ENCODE data around the gene ANO6. TPM values are rescaled to one million over a fixed set of nuclear protein-coding genes. Genes with fewer than 3 reads are reported as not detected.

ANO6 gene
- polyA plus RNA-seq, 3 donors from 2014 or later, result 17.9 to 30.7 (median 27.7) TPM

DNA sequence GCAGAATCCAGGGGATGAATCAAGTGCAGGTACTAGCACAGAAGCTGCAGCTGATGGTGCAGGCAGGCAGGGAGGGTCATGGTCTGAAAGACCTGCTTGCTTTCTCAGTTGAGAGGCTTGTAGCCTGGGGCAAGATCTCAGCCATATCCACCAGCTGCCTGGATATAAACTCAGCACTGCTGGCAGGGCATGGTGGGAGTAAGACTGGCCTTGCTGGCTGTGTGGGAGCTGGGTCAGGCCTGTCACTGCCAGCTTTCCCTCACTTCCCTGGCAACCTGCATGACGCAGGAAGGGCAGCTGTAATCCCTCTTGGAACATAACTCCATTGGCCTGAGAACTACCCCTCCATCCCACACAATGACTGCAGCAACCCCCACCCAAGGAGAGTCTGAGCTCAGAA lies 230.1 kb downstream of the ANO6 start:
- Mint-ChIP-seq H3K4me1 (peaks cover 0 to 12% of the 10 kb centered on the region in 2 donors), H3K4me3 (no peak overlapping the region), H3K27ac (no peak overlapping the region), H3K36me3 (peaks cover 8 to 28% (median 24%) of the 10 kb centered on the region in 3 donors), H3K9me3 (peaks cover 17 to 50% (median 33%) of the 10 kb centered on the region in 6 donors), H3K27me3 (ENCODE audit: low read depth in 3 of 3) (peaks cover 0 to 11% (median 2%) of the 10 kb centered on the region in 3 donors)
- no peak for DNase-seq

DNA sequence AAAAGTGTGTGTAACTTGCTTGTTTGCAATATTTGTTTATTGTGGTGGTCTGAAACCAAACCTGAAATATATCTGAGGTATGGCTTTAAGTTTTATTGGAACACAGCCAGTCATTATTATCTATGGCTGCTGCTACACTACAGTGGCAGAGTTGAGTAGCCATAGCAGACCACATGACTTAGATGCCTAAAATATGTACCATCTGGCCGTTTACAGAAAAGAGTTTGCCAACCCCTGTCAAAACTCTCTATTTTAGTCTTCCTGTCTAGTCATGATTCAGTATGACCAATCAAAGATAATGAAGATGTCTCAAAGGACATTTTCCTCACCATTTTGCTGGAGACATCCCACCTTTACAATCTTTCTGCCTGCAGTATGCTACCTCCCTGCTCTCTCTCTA lies 242.3 kb downstream of the ANO6 start:
- H3K27ac Mint-ChIP-seq, result no peak overlapping the region
- peaks cover 0 to 3% (median 0%) of the 10 kb centered on the region in 3 donors for H3K36me3 Mint-ChIP-seq
- H3K4me1 Mint-ChIP-seq, result no peaks in the 10 kb centered on the region
- H3K4me3 Mint-ChIP-seq, result no peak overlapping the region
- peaks cover 2 to 13% (median 10%) of the 10 kb centered on the region in 3 donors for H3K27me3 Mint-ChIP-seq (ENCODE audit: low read depth in 3 of 3)
- no peaks in the 10 kb centered on the region for H3K9me3 Mint-ChIP-seq
- DNase-seq, result no peak

- H3K9me3 Mint-ChIP-seq, result no peaks in the 10 kb centered on the region
- peaks cover 0 to 13% (median 10%) of the 10 kb centered on the region in 3 donors for H3K27me3 Mint-ChIP-seq (ENCODE audit: low read depth in 3 of 3)
- no peaks in the 10 kb centered on the region for H3K4me1 Mint-ChIP-seq
- no peak for DNase-seq
- no peak overlapping the region for H3K4me3 Mint-ChIP-seq
- H3K36me3 Mint-ChIP-seq, result peaks cover 0 to 3% (median 3%) of the 10 kb centered on the region in 3 donors
- H3K27ac Mint-ChIP-seq, result no peak overlapping the region
Observed at GRCh38 chr12:45458854-45459807, 243.2 kb downstream of the ANO6 start.

- Mint-ChIP-seq H3K4me3 (no peak overlapping the region), H3K27ac (no peak overlapping the region), H3K36me3 (peaks cover 0 to 3% (median 3%) of the 10 kb centered on the region in 3 donors), H3K9me3 (no peaks in the 10 kb centered on the region), H3K27me3 (ENCODE audit: low read depth in 3 of 3) (peaks cover 0 to 12% (median 10%) of the 10 kb centered on the region in 3 donors), H3K4me1 (no peaks in the 10 kb centered on the region)
- no peak for DNase-seq
Observed at GRCh38 chr12:45462506-45462905, 246.6 kb downstream of the ANO6 start.

GRCh38 chr12:45464699-45465098 lies 248.8 kb downstream of the ANO6 start:
- peaks cover 17 to 18% of the 10 kb centered on the region in 2 donors for H3K4me1 Mint-ChIP-seq
- DNase-seq, result no peak
- H3K9me3 Mint-ChIP-seq, result no peaks in the 10 kb centered on the region
- no peak overlapping the region for H3K4me3 Mint-ChIP-seq
- H3K27me3 Mint-ChIP-seq (ENCODE audit: low read depth in 3 of 3), result peaks cover 0 to 13% (median 8%) of the 10 kb centered on the region in 3 donors
- no peak overlapping the region for H3K27ac Mint-ChIP-seq
- H3K36me3 Mint-ChIP-seq, result peaks cover 0 to 3% (median 0%) of the 10 kb centered on the region in 3 donors

- Mint-ChIP-seq H3K27ac (peak overlapping the region in 2 of 6 donors; percentile 68 to 78), H3K4me3 (peak overlapping the region; percentile 77 to 84 (median 79)), H3K4me1 (peaks cover 39 to 41% of the 10 kb centered on the region in 2 donors), H3K9me3 (no peaks in the 10 kb centered on the region), H3K27me3 (ENCODE audit: low read depth in 3 of 3) (peaks cover 0 to 3% (median 0%) of the 10 kb centered on the region in 3 donors), H3K36me3 (peaks cover 0 to 8% (median 0%) of the 10 kb centered on the region in 3 donors)
- no peak for DNase-seq
Observed at GRCh38 chr12:45468751-45469615, 253.1 kb downstream of the ANO6 start.

- DNase-seq, result peak; percentile 42 to 51 (median 48)
- H3K4me1 Mint-ChIP-seq, result peaks cover 39 to 41% of the 10 kb centered on the region in 2 donors
- peak overlapping the region; percentile 18 to 78 (median 70) for H3K27ac Mint-ChIP-seq
- H3K36me3 Mint-ChIP-seq, result peaks cover 0 to 8% (median 0%) of the 10 kb centered on the region in 3 donors
- H3K9me3 Mint-ChIP-seq, result no peaks in the 10 kb centered on the region
- H3K27me3 Mint-ChIP-seq (ENCODE audit: low read depth in 3 of 3), result peaks cover 0 to 3% (median 0%) of the 10 kb centered on the region in 3 donors
- H3K4me3 Mint-ChIP-seq, result peak overlapping the region; percentile 77 to 84 (median 79)
Observed at GRCh38 chr12:45469902-45470301, 254.0 kb downstream of the ANO6 start.

DNA sequence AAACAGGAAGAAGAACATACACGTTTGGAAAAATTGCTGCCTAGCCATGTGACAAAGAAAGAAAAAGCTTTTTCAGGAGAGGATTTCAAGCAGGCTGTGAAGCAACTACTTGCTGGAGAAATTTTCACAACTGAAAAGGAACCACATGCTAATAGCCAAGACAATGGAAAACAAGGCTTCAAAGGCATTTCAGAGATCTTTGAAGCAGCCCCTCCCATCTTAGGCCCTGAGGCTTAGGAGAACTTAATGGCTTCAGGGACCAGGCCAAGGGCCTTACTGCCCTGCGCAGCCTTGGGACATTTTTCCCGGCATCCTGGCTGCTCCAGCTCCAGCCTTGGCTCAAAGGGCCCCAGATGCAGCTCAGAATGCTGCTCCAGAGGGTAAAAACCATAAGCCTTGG lies 257.7 kb downstream of the ANO6 start:
- Mint-ChIP-seq H3K36me3 (peaks cover 2 to 12% (median 6%) of the 10 kb centered on the region in 3 donors), H3K9me3 (peaks cover 2 to 8% (median 4%) of the 10 kb centered on the region in 6 donors), H3K27me3 (ENCODE audit: low read depth in 3 of 3) (peaks cover 0 to 6% (median 3%) of the 10 kb centered on the region in 3 donors), H3K27ac (no peak overlapping the region), H3K4me3 (no peak overlapping the region), H3K4me1 (peaks cover 33 to 38% of the 10 kb centered on the region in 2 donors)
- no peak for DNase-seq

GRCh38 chr12:45475594-45475993 lies 259.7 kb downstream of the ANO6 start:
- DNase-seq, result no peak
- Mint-ChIP-seq H3K4me3 (no peak overlapping the region), H3K4me1 (peaks cover 15 to 19% of the 10 kb centered on the region in 2 donors), H3K27ac (no peak overlapping the region), H3K27me3 (ENCODE audit: low read depth in 3 of 3) (peaks cover 0 to 4% (median 4%) of the 10 kb centered on the region in 3 donors), H3K36me3 (peaks cover 6 to 17% (median 10%) of the 10 kb centered on the region in 3 donors), H3K9me3 (peaks cover 4 to 14% (median 6%) of the 10 kb centered on the region in 6 donors)

DNA sequence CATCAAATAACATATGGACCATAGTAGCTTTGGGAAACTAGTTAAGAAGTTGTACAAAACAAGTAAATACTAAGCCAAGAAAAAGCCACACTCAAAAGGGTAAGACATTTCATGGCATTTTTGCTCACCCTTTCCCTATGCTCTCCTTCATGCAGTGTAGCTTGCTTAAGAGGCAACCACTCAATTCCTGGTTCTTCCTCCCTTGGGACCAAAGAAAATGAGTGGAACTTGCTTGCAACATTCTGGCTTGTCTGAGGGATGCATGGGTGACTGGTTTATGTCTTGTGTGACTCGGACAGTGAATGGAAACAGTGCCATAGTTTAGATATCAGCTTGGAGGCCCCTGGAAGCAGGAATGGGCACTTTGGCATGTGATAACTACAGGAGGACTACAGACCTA lies 261.6 kb downstream of the ANO6 start:
- H3K27ac Mint-ChIP-seq, result no peak overlapping the region
- H3K9me3 Mint-ChIP-seq, result peaks cover 4 to 14% (median 6%) of the 10 kb centered on the region in 6 donors
- peaks cover 0 to 4% (median 4%) of the 10 kb centered on the region in 3 donors for H3K27me3 Mint-ChIP-seq (ENCODE audit: low read depth in 3 of 3)
- peaks cover 6 to 17% (median 10%) of the 10 kb centered on the region in 3 donors for H3K36me3 Mint-ChIP-seq
- no peak overlapping the region for H3K4me3 Mint-ChIP-seq
- peaks cover 2 to 6% of the 10 kb centered on the region in 2 donors for H3K4me1 Mint-ChIP-seq
- DNase-seq, result no peak

DNA sequence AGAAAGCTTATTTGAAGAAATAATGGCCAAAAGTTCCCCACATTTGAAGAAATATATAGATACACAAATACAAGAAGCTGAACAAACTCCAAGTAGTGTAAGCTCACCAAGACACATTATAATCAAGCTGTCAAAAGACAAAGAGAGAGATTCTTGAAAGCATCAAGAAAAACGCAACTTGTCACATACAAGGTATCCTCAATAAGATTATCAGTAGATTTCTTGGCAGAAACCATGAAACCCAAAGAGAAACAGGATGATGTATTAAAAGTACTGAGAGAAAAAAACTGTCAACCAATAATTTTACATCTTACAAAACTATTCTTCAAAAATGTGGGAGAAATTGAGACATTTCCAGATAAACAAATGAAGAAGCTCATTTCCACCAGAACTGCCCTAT lies 263.0 kb downstream of the ANO6 start:
- DNase-seq, result no peak
- Mint-ChIP-seq H3K4me1 (peaks cover 1 to 6% of the 10 kb centered on the region in 2 donors), H3K27ac (no peak overlapping the region), H3K4me3 (no peak overlapping the region), H3K9me3 (peaks cover 4 to 14% (median 7%) of the 10 kb centered on the region in 6 donors), H3K27me3 (ENCODE audit: low read depth in 3 of 3) (peaks cover 0 to 4% (median 4%) of the 10 kb centered on the region in 3 donors), H3K36me3 (peaks cover 6 to 10% (median 9%) of the 10 kb centered on the region in 3 donors)

GRCh38 chr12:45481746-45482145 lies 265.9 kb downstream of the ANO6 start:
- Mint-ChIP-seq H3K27me3 (ENCODE audit: low read depth in 3 of 3) (peaks cover 0 to 4% (median 4%) of the 10 kb centered on the region in 3 donors), H3K4me3 (no peak overlapping the region), H3K4me1 (peaks cover 0 to 3% of the 10 kb centered on the region in 2 donors), H3K9me3 (peaks cover 4 to 14% (median 7%) of the 10 kb centered on the region in 6 donors), H3K36me3 (peaks cover 6 to 10% (median 9%) of the 10 kb centered on the region in 3 donors), H3K27ac (no peak overlapping the region)
- DNase-seq, result no peak

DNA sequence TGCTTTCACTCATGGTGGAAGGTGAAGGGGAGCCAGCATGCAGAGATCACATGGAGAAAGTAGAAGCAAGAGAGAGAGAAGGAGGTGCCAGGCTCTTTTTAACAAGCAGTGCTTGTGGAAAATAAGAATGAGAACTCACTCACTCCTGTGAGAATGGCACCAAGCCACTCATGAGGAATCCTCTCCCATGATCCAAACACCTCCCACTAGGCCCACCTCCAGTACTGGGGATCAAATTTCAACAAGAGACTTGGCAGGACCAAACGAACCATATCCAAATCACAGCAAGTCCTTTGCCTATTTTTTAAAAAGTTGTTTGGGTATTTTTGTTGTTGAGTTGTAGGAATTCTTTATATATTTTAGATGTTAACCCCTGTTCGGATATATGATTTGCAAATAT lies 267.7 kb downstream of the ANO6 start:
- Mint-ChIP-seq H3K27ac (no peak overlapping the region), H3K4me3 (no peak overlapping the region), H3K9me3 (peaks cover 0 to 8% (median 4%) of the 10 kb centered on the region in 6 donors), H3K4me1 (no peaks in the 10 kb centered on the region), H3K36me3 (peaks cover 4 to 6% (median 5%) of the 10 kb centered on the region in 3 donors), H3K27me3 (ENCODE audit: low read depth in 3 of 3) (peaks cover 0 to 2% (median 0%) of the 10 kb centered on the region in 3 donors)
- DNase-seq, result no peak

Data from immature natural killer cell (primary cell).